IMR-90 (cell line): ENCODE measurements around the gene PRICKLE2.

Experiments
- CEBPB ChIP-seq: IDR thresholded peaks from 2 replicates; pipeline ENCODE4 v1.6.1; 2012; ENCODE audit warnings: low read depth, low read length, improper control_type of control experiment
- MAFK ChIP-seq: IDR thresholded peaks from 2 replicates; pipeline ENCODE4 v1.6.1; 2012; ENCODE audit warnings: low read depth, low read length, improper control_type of control experiment
- MAZ ChIP-seq: IDR thresholded peaks from 2 replicates; pipeline ENCODE4 v1.6.1; 2012; ENCODE audit warnings: low read depth, mild to moderate bottlenecking, low read length, improper control_type of control experiment, moderate library complexity, borderline replicate concordance
- MXI1 ChIP-seq: IDR thresholded peaks from 2 replicates; pipeline ENCODE4 v1.6.1; 2012; ENCODE audit warnings: low read depth, mild to moderate bottlenecking, low read length, moderate library complexity, borderline replicate concordance
- POLR2A ChIP-seq: IDR thresholded peaks from 2 replicates; pipeline ENCODE4 v1.6.1; 2012; ENCODE audit warnings: mild to moderate bottlenecking, low read depth, low read length
- RCOR1 ChIP-seq: IDR thresholded peaks from 2 replicates; pipeline ENCODE4 v1.6.1; 2012; ENCODE audit warnings: mild to moderate bottlenecking, low read length, improper control_type of control experiment; ENCODE audit not compliant: insufficient replicate concordance
- RFX5 ChIP-seq: IDR thresholded peaks from 2 replicates; pipeline ENCODE4 v1.8.0; 2012; ENCODE audit warnings: low read depth, mild to moderate bottlenecking, low read length, moderate library complexity
- SMC3 ChIP-seq: fragments of 150-350 bp; IDR thresholded peaks from 2 replicates; pipeline ENCODE4 v1.6.1; 2016; ENCODE audit warnings: low read depth, mild to moderate bottlenecking, antibody characterized with exemption, low read length, moderate library complexity
- TF ChIP-seq, protein P1 (sequence below): fragments of 150-350 bp; IDR thresholded peaks from 2 replicates; pipeline ENCODE4 v1.6.1; 2016; ENCODE audit warnings: low read depth, mild to moderate bottlenecking, low read length, moderate library complexity, borderline replicate concordance
- TF ChIP-seq, protein P2 (sequence below): conservative IDR thresholded peaks from 2 replicates; pipeline ENCODE4 v1.5.1; 2012; ENCODE audit warnings: mild to moderate bottlenecking, low read depth, low read length, improper control_type of control experiment

DNA sequence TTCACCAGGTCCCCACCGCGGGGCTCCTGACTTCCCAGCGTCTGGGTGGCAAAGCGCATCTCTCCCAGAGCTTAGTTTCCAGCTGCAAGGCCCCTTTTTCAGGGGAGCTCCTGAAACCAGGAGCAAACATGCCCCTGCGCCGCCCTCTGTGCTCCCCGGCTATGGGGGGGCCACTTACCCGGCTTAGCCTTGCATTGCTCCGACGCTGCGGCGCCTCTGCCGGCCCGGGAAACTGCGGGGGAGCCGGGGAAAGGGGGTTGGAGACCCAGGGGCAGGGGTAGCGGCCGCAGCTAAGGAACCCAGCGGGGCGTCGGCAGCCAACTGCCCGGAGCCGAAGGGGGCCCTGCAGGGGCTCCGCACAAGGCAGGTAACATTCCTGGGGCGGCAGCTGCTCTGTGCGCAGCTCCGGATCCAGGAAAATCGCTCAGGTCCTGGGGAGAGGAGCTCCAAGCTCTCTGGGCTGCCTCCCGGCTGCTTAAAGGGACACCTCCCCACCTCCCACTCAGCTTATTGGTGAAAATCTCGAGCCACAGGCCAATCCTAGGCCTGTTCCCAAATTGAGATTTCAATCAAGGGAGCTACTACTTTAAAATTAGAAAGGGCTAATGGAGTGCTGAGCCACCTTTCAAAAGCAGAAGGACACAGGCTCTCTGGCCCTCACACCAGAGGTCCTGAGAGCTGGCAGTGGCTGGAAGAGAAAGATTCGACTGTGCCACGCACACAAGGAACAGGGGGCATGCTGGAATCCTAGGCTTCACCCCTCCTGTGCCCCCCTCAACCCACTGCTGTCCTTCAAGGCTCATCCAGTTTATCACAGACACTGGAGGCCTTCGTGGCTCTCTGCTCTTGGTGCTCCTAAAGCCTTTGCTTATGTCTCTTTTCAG lies 42.7 kb upstream of the PRICKLE2 start:
- TF ChIP-seq POLR2A: peak; percentile 69
- TF ChIP-seq, protein P1, sequence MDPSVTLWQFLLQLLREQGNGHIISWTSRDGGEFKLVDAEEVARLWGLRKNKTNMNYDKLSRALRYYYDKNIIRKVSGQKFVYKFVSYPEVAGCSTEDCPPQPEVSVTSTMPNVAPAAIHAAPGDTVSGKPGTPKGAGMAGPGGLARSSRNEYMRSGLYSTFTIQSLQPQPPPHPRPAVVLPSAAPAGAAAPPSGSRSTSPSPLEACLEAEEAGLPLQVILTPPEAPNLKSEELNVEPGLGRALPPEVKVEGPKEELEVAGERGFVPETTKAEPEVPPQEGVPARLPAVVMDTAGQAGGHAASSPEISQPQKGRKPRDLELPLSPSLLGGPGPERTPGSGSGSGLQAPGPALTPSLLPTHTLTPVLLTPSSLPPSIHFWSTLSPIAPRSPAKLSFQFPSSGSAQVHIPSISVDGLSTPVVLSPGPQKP: no peak
- TF ChIP-seq CEBPB: no peak
- no peak for TF ChIP-seq RCOR1
- no peak for TF ChIP-seq SMC3
- no peak for TF ChIP-seq MXI1
- peak; percentile 31; the same call in 1 of the 2 replicates for TF ChIP-seq MAZ
- TF ChIP-seq, protein P2, sequence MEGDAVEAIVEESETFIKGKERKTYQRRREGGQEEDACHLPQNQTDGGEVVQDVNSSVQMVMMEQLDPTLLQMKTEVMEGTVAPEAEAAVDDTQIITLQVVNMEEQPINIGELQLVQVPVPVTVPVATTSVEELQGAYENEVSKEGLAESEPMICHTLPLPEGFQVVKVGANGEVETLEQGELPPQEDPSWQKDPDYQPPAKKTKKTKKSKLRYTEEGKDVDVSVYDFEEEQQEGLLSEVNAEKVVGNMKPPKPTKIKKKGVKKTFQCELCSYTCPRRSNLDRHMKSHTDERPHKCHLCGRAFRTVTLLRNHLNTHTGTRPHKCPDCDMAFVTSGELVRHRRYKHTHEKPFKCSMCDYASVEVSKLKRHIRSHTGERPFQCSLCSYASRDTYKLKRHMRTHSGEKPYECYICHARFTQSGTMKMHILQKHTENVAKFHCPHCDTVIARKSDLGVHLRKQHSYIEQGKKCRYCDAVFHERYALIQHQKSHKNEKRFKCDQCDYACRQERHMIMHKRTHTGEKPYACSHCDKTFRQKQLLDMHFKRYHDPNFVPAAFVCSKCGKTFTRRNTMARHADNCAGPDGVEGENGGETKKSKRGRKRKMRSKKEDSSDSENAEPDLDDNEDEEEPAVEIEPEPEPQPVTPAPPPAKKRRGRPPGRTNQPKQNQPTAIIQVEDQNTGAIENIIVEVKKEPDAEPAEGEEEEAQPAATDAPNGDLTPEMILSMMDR: 0 out of 2 replicates have a peak, but pooled peaks have one; percentile 2
- TF ChIP-seq MAFK: no peak
- TF ChIP-seq RFX5: no peak
